MCF 10A (cell line): ENCODE measurements around the gene CHST10. TPM values are rescaled to one million over a fixed set of nuclear protein-coding genes. Genes with fewer than 3 reads are reported as not detected.
"Not testable (repeated sequence)": the region's sequence is repeated elsewhere in the genome, so short reads cannot be mapped to it uniquely, and the experiment has no call there.

Experiments
- BruUV-seq: library from RNA; stranded (reverse); fragments of 400-500 nt; replicated peaks from 2 replicates; lab custom pipeline; 2021; lab: Mats Ljungman, UMichigan
- CTCF ChIA-PET: fragments of 300-600 bp; sonication (Branson Sonifier 250); formaldehyde crosslinking; extraction: SDS; loops from one replicate; lab custom pipeline; 2021; ENCODE audit warnings: antibody characterized with exemption, inconsistent platforms; lab: Yijun Ruan, JAX
- POLR2A ChIA-PET: fragments of 300-600, 350-650 bp; sonication (Branson Sonifier 250); formaldehyde crosslinking; extraction: SDS; loops from one replicate; lab custom pipeline; 2020; ENCODE audit warnings: antibody characterized with exemption, inconsistent platforms; lab: Yijun Ruan, JAX
- DNase-seq: peaks from one replicate; pipeline ENCODE4 v3.0.0-alpha.2; 2018; ENCODE audit not compliant: unreplicated experiment
- H3K27ac Mint-ChIP-seq: one replicate; pipeline ENCODE4 v1.8.0; 2022; ENCODE audit warnings: mild to moderate bottlenecking, low read depth, mixed read lengths; ENCODE audit not compliant: unreplicated experiment
- H3K27me3 Mint-ChIP-seq: one replicate; pipeline ENCODE4 v1.8.0; 2022; ENCODE audit warnings: mixed read lengths; ENCODE audit not compliant: insufficient read depth, unreplicated experiment
- H3K36me3 Mint-ChIP-seq: one replicate; pipeline ENCODE4 v1.8.0; 2022; ENCODE audit warnings: mild to moderate bottlenecking, moderate library complexity, mixed read lengths; ENCODE audit not compliant: insufficient read depth, unreplicated experiment
- H3K4me1 Mint-ChIP-seq: one replicate; pipeline ENCODE4 v1.8.0; 2022; ENCODE audit warnings: mixed read lengths; ENCODE audit not compliant: insufficient read depth, unreplicated experiment
- H3K4me3 Mint-ChIP-seq: one replicate; pipeline ENCODE4 v1.8.0; 2022; ENCODE audit warnings: mild to moderate bottlenecking, moderate library complexity, mixed read lengths; ENCODE audit not compliant: unreplicated experiment
- H3K9me3 Mint-ChIP-seq: one replicate; pipeline ENCODE4 v1.8.0; 2022; ENCODE audit warnings: mixed read lengths; ENCODE audit not compliant: unreplicated experiment
- CTCF ChIP-seq: fragments of 200-600 bp; IDR thresholded peaks from one replicate; pipeline ENCODE4 v1.8.0; 2022; ENCODE audit warnings: antibody characterized with exemption, mild to moderate bottlenecking; ENCODE audit not compliant: unreplicated experiment
- intact Hi-C: fragments of 100-400 bp; cut with micrococcal nuclease; formaldehyde crosslinking; loops from 2 replicates; pipeline ENCODE4 v1.14.1; 2022
- total RNA-seq: library from RNA; stranded (reverse); gene quantifications from 2 replicates; pipeline ENCODE4 v1.2.3, GENCODE V29; 2022

Gene CHST10
- total RNA-seq, 1 experiment from 2014 or later, result 2.3 TPM

- ChIA-PET POLR2A (interaction anchor here (1.3 kb wide), 1 partner anchor 24 kb away, joined by 3 read pairs; no protein-coding TSS in a partner anchor), CTCF (no interaction called here)
- intact Hi-C loops, result no loop called here
- no peaks in the 10 kb centered on the region for H3K27me3 Mint-ChIP-seq
- H3K27ac Mint-ChIP-seq, result no peak overlapping the region
- no peak for TF ChIP-seq CTCF
- DNase-seq, result no peak
- no peaks in the 10 kb centered on the region for H3K36me3 Mint-ChIP-seq
- peaks cover 17% of the 10 kb centered on the region for H3K9me3 Mint-ChIP-seq
- H3K4me3 Mint-ChIP-seq, result no peak overlapping the region
- no TSS peak for BruUV-seq
- peaks cover 11% of the 10 kb centered on the region for H3K4me1 Mint-ChIP-seq
Measured at GRCh38 chr2:100359576-100359975, 57.9 kb downstream of the CHST10 start.

GRCh38 chr2:100358554-100358953 lies 58.9 kb downstream of the CHST10 start:
- no peak for DNase-seq
- Mint-ChIP-seq H3K36me3 (no peaks in the 10 kb centered on the region), H3K4me3 (no peak overlapping the region), H3K9me3 (peaks cover 17% of the 10 kb centered on the region), H3K27ac (no peak overlapping the region), H3K4me1 (peaks cover 1% of the 10 kb centered on the region), H3K27me3 (no peaks in the 10 kb centered on the region)
- no TSS peak for BruUV-seq
- POLR2A ChIA-PET, result interaction anchor here (1.3 kb wide), 1 partner anchor 23 kb away, joined by 3 read pairs; no protein-coding TSS in a partner anchor
- no peak for TF ChIP-seq CTCF
- intact Hi-C loops, result no loop called here
- CTCF ChIA-PET, result interaction anchor here (0.6 to 1.2 kb wide), 2 partner anchors 21 to 107 kb away, joined by 4 to 5 read pairs; no protein-coding TSS in a partner anchor

GRCh38 chr2:100352521-100352920 lies 64.9 kb downstream of the CHST10 start:
- Mint-ChIP-seq H3K4me1 (peaks cover 5% of the 10 kb centered on the region), H3K27me3 (no peaks in the 10 kb centered on the region), H3K9me3 (peaks cover 6% of the 10 kb centered on the region), H3K36me3 (no peaks in the 10 kb centered on the region), H3K4me3 (no peak overlapping the region), H3K27ac (no peak overlapping the region)
- DNase-seq, result no peak
- no TSS peak for BruUV-seq
- intact Hi-C loops, result no loop called here
- CTCF ChIA-PET, result no interaction called here
- POLR2A ChIA-PET, result no interaction called here
- TF ChIP-seq CTCF, result no peak

- Mint-ChIP-seq H3K4me3 (no peak overlapping the region), H3K27ac (no peak overlapping the region), H3K9me3 (no peaks in the 10 kb centered on the region), H3K4me1 (peaks cover 5% of the 10 kb centered on the region), H3K36me3 (no peaks in the 10 kb centered on the region), H3K27me3 (no peaks in the 10 kb centered on the region)
- no peak for TF ChIP-seq CTCF
- BruUV-seq, result no TSS peak
- ChIA-PET CTCF (interaction anchor here (0.5 kb wide), 1 partner anchor 39 kb away, joined by 3 read pairs; no protein-coding TSS in a partner anchor), POLR2A (no interaction called here)
- no peak for DNase-seq
- intact Hi-C loops, result no loop called here
Measured at GRCh38 chr2:100350661-100351185, 66.7 kb downstream of the CHST10 start.

- H3K4me3 Mint-ChIP-seq, H3K27ac Mint-ChIP-seq, H3K36me3 Mint-ChIP-seq, DNase-seq, H3K4me1 Mint-ChIP-seq, H3K27me3 Mint-ChIP-seq, H3K9me3 Mint-ChIP-seq, POLR2A ChIA-PET, intact Hi-C loops, BruUV-seq: not testable (repeated sequence)
- CTCF ChIA-PET, result interaction anchor here (1.5 kb wide), 2 partner anchors 34 to 36 kb away, joined by 4 to 5 read pairs; no protein-coding TSS in a partner anchor
Measured at GRCh38 chr2:100345144-100345543, 72.3 kb downstream of the CHST10 start.
